ENCODE results near the gene FUT3. TPM values are rescaled to one million over a fixed set of nuclear protein-coding genes. Genes with fewer than 3 reads are reported as not detected.

The FUT3 gene
- total RNA-seq, 1 experiment from 2014 or later: 0.51 TPM

DNA sequence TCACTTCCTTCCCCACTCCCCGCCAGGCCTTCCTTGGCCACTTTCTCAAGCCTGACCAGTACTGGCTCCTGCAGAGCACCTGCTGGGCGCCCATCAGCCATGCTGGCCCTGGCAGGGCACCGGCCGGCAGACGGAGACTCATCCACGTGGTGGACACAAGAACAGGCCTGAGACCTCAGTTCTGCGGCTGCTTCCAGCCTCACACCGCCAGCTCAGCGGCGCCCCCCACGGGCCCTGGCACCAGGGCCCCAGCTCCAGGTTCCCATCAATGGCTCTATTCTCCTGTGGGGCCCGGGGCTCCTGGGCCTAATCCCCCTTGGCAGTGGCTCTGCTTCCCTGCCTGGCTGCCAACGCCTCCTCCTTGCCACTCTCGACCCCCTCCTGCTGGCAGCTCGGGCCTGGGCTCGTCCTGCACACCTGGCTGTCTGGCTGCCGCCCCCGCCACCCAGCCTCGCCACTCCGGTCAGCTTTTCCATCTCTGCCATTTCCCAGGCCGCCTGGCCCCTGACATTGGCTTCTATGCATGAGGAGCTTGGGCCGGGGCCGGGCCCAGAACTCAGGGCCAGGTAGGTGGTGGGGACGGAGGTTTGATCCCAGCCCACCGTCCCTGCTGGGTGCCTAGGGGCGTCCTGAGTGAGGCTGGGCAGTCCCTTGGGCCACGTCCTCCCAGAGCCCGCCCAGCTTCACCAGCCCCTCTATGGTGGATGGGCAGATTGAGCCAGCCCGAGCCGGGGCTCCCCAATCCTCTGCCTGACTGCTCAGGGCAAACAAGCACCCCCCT lies 46.1 kb upstream of the FUT3 start:
- intact Hi-C loops (cut with micrococcal nuclease): no loop called here
- POLR2A ChIA-PET: no interaction called here
- CTCF ChIA-PET: interaction anchor here (0.6 to 0.8 kb wide), 2 partner anchors 94 to 123 kb away, joined by 3 to 4 read pairs; no protein-coding TSS in a partner anchor

DNA sequence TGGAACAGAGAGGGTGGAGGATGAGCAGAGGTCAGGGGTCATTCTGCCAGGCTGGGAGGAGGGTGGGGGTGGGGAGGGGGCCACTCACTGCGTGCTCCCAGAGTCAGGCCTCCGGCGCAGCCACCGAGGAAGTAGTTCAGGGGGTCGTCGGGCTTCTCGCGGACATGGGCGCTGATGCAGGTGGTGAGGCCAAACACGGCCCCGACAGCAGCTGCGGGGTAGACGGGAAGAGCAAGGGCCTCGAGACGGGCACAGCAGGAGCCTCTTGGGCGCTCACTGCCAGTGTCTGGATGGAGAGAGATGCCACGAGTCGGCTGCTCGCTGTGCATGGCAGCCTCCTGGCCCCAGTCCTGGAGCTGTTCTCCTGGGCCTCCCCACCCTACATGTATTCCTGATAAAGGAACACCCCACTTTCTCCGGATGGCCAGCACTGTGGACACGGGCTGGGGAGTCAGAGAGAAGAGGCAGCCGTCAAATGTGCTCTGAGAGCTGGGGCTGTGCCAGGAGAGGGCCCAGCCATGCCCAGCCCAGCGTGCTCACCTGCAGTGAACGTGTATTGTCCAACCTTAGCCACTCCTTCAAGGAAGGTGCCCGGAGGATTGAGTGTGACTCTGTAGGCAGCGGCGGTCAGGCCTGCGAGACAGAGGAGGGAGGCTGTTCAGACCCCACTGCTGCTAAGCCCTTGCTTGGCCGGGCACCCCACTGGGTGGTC lies 45.3 kb upstream of the FUT3 start:
- no peaks in the 10 kb centered on the region for H3K27me3 Mint-ChIP-seq (ENCODE audit: insufficient read depth, unreplicated experiment)
- intact Hi-C loops (cut with micrococcal nuclease): no loop called here
- CTCF ChIA-PET: interaction anchor here (0.6 to 0.8 kb wide), 2 partner anchors 93 to 122 kb away, joined by 4 read pairs; no protein-coding TSS in a partner anchor

More for the DNA sequence above, 46.1 kb upstream of the FUT3 start:
- Mint-ChIP-seq H3K36me3 (ENCODE audit: insufficient read depth, unreplicated experiment) (peaks cover 22% of the 10 kb centered on the region), H3K27me3 (ENCODE audit: insufficient read depth, unreplicated experiment) (no peaks in the 10 kb centered on the region), H3K9me3 (ENCODE audit: unreplicated experiment) (no peaks in the 10 kb centered on the region), H3K4me3 (ENCODE audit: unreplicated experiment) (no peak overlapping the region), H3K27ac (ENCODE audit: low read depth, unreplicated experiment) (no peak overlapping the region), H3K4me1 (ENCODE audit: insufficient read depth, unreplicated experiment) (peaks cover 6% of the 10 kb centered on the region)
- TF ChIP-seq, protein P1, sequence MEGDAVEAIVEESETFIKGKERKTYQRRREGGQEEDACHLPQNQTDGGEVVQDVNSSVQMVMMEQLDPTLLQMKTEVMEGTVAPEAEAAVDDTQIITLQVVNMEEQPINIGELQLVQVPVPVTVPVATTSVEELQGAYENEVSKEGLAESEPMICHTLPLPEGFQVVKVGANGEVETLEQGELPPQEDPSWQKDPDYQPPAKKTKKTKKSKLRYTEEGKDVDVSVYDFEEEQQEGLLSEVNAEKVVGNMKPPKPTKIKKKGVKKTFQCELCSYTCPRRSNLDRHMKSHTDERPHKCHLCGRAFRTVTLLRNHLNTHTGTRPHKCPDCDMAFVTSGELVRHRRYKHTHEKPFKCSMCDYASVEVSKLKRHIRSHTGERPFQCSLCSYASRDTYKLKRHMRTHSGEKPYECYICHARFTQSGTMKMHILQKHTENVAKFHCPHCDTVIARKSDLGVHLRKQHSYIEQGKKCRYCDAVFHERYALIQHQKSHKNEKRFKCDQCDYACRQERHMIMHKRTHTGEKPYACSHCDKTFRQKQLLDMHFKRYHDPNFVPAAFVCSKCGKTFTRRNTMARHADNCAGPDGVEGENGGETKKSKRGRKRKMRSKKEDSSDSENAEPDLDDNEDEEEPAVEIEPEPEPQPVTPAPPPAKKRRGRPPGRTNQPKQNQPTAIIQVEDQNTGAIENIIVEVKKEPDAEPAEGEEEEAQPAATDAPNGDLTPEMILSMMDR (IDR thresholded peaks at IDR 0.05; ENCODE audit: unreplicated experiment): peak; percentile 12
- BruUV-seq (replicated peaks): no TSS peak
- DNase-seq (ENCODE audit: unreplicated experiment): no peak

DNA sequence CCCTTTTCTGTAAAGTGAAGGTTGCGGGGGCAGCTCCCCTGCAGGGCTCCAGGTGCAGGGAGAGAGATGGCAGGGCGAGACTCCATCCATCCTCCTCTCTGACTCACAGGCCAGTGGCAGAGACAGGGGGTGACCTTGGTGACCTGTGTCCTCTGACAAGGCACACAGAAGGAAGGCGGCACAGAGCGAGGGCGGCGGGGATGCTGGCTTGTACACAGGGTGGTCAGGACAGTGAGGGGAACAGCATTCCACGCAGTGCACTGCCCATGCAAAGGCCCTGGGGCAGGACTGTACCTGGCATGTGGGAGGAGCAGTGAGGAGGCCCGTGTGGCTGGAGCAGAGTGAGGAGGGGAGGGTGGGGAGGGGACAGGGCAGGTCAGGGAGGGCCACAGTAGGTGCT lies 44.6 kb upstream of the FUT3 start:
- H3K27me3 Mint-ChIP-seq (ENCODE audit: insufficient read depth, unreplicated experiment): no peaks in the 10 kb centered on the region
- no peak overlapping the region for H3K4me3 Mint-ChIP-seq (ENCODE audit: unreplicated experiment)
- ChIA-PET POLR2A (no interaction called here), CTCF (interaction anchor here (0.8 kb wide), 1 partner anchor 92 kb away, joined by 4 read pairs; no protein-coding TSS in a partner anchor)
- peaks cover 2% of the 10 kb centered on the region for H3K4me1 Mint-ChIP-seq (ENCODE audit: insufficient read depth, unreplicated experiment)
- DNase-seq (ENCODE audit: unreplicated experiment): no peak
- intact Hi-C loops (cut with micrococcal nuclease): no loop called here
- H3K9me3 Mint-ChIP-seq (ENCODE audit: unreplicated experiment): no peaks in the 10 kb centered on the region
- H3K36me3 Mint-ChIP-seq (ENCODE audit: insufficient read depth, unreplicated experiment): peaks cover 21% of the 10 kb centered on the region
- H3K27ac Mint-ChIP-seq (ENCODE audit: low read depth, unreplicated experiment): no peak overlapping the region
- TF ChIP-seq, protein P1 (IDR thresholded peaks at IDR 0.05; ENCODE audit: unreplicated experiment): no peak
- BruUV-seq (replicated peaks): no TSS peak

More for the DNA sequence above, 45.3 kb upstream of the FUT3 start:
- H3K27ac Mint-ChIP-seq (ENCODE audit: low read depth, unreplicated experiment): no peak overlapping the region
- peaks cover 6% of the 10 kb centered on the region for H3K4me1 Mint-ChIP-seq (ENCODE audit: insufficient read depth, unreplicated experiment)
- POLR2A ChIA-PET: interaction anchor here (0.5 kb wide), 1 partner anchor 196 kb away, joined by 4 read pairs; no protein-coding TSS in a partner anchor
- BruUV-seq (replicated peaks): no TSS peak
- H3K4me3 Mint-ChIP-seq (ENCODE audit: unreplicated experiment): no peak overlapping the region
- no peaks in the 10 kb centered on the region for H3K9me3 Mint-ChIP-seq (ENCODE audit: unreplicated experiment)
- peaks cover 23% of the 10 kb centered on the region for H3K36me3 Mint-ChIP-seq (ENCODE audit: insufficient read depth, unreplicated experiment)
- TF ChIP-seq, protein P1 (IDR thresholded peaks at IDR 0.05; ENCODE audit: unreplicated experiment): no peak
- DNase-seq (ENCODE audit: unreplicated experiment): no peak

DNA sequence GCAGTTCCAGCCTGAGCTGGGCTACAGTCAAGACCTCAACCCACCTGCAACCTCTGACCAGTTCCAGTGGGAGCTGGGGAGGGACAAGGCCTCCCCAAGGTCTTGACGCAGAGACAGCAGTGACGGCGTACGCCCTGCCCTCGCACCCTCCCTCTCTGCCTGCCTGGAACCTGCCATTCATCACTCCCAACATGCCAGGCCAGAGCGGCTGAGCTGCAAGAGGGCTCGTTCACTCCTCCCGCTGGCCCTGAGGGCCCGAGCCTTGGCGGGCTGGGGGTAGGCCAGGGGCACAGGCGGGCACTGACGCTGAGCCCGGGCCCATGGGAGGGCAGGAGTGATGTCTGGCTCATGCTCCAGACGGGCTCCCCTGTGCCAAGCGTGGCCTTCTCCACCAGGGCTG lies 44.2 kb upstream of the FUT3 start:
- Mint-ChIP-seq H3K4me3 (ENCODE audit: unreplicated experiment) (no peak overlapping the region), H3K4me1 (ENCODE audit: insufficient read depth, unreplicated experiment) (no peaks in the 10 kb centered on the region), H3K36me3 (ENCODE audit: insufficient read depth, unreplicated experiment) (peaks cover 20% of the 10 kb centered on the region), H3K9me3 (ENCODE audit: unreplicated experiment) (no peaks in the 10 kb centered on the region), H3K27ac (ENCODE audit: low read depth, unreplicated experiment) (no peak overlapping the region), H3K27me3 (ENCODE audit: insufficient read depth, unreplicated experiment) (no peaks in the 10 kb centered on the region)
- CTCF ChIA-PET: interaction anchor here (0.8 kb wide), 1 partner anchor 92 kb away, joined by 4 read pairs; no protein-coding TSS in a partner anchor
- POLR2A ChIA-PET: no interaction called here
- intact Hi-C loops (cut with micrococcal nuclease): no loop called here
- no peak for DNase-seq (ENCODE audit: unreplicated experiment)
- TF ChIP-seq, protein P1 (IDR thresholded peaks at IDR 0.05; ENCODE audit: unreplicated experiment): no peak
- TSS peak; percentile 4 for BruUV-seq (replicated peaks)

All from MCF 10A (cell line).